ENCODE measurements around the gene IFNK.

Gene IFNK

DNA sequence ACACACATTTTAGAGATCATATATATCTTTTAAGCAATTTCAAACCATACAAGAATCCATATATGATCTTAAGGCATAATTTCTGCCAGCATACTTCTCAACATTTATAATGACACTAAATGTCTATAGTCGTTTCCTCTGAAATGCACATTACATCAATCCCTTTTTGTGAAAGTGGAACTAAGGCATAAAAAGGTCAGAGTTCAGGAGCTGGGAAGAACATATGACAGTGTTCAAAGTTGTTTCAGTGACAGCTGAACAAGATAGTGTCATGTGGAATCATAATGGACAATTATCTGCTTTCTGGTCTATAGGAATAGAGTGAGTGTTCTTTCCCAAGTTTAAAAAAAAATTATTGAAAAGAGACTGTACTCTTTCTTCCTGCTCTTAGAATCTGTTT lies 8.0 kb downstream of the IFNK start:
- H3K4me3 ChIP-seq (ENCODE audit: low read depth, low read length) = no peak overlapping the region
- TF ChIP-seq, protein P1, sequence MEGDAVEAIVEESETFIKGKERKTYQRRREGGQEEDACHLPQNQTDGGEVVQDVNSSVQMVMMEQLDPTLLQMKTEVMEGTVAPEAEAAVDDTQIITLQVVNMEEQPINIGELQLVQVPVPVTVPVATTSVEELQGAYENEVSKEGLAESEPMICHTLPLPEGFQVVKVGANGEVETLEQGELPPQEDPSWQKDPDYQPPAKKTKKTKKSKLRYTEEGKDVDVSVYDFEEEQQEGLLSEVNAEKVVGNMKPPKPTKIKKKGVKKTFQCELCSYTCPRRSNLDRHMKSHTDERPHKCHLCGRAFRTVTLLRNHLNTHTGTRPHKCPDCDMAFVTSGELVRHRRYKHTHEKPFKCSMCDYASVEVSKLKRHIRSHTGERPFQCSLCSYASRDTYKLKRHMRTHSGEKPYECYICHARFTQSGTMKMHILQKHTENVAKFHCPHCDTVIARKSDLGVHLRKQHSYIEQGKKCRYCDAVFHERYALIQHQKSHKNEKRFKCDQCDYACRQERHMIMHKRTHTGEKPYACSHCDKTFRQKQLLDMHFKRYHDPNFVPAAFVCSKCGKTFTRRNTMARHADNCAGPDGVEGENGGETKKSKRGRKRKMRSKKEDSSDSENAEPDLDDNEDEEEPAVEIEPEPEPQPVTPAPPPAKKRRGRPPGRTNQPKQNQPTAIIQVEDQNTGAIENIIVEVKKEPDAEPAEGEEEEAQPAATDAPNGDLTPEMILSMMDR (IDR thresholded peaks at IDR 0.05; ENCODE audit: low read depth, low read length) = no peak

DNA sequence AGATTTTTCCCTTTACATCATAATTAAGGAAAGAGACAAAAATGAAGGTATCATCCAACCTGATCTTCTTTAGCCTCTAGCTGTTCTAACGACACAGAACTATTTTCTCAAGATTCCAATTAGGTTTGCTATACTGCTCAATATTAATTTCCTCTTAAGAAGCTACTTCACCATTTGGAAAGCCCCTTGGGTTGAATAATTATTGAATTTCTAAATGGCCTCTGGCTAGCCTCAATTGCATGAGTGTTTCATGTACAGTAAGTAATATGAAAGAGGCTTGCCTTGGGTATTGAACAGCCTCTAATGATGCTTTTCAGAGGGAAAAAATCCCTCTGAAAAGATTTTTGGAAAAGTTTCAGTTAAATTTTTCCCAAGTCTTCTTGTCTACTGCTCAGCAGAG lies 9.2 kb downstream of the IFNK start:
- no peak overlapping the region for H3K4me3 ChIP-seq (ENCODE audit: low read depth, low read length)
- TF ChIP-seq, protein P1 (IDR thresholded peaks at IDR 0.05; ENCODE audit: low read depth, low read length) = no peak

DNA sequence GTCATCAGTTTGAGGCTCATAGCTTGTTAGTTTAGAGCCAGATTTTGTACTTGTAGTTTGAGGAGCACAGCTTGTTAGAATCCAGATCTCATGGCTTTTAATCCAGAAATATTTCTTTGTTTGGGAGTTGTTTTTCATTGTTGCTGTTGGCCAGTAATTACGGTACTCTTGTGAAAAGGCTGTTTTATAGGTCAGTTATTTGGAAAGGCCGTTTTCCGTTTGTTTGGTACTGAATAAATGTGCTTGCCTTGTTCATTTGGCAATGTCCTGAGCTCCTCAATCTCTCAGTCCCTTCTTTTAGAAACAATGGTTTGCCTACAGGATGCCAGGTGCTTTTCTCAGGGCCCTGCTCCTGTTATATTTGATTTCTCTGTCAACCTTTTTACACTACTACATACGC lies 10.0 kb downstream of the IFNK start:
- no peak overlapping the region for H3K4me3 ChIP-seq (ENCODE audit: low read depth, low read length)
- TF ChIP-seq, protein P1 (IDR thresholded peaks at IDR 0.05; ENCODE audit: low read depth, low read length) = no peak

DNA sequence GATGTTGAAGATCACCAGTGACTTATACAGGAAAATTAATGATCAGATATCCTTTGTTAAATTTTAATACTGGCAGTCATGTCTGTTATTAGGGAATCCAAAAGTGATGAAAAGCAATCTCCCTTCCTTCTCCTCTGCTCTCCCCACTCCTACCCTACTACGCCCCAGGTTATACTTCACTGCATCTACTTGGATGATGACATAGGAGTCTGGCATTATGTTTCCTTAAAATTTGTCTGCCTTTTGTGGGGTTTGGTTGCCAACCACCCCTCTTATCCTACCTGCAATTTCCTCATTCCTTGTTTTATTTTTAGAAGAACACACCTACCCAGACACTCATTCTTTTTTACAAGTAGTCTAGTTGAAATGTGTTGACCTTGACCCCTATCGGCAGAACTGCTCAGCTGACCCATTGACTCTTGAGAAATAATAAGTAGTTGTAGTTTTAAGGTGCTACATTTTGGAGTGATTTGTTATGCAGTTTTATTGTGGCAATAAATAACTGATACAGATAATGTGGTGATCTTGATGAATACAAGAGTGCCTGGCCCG lies 10.6 kb downstream of the IFNK start:
- H3K4me3 ChIP-seq (ENCODE audit: low read depth, low read length) = no peak overlapping the region
- TF ChIP-seq, protein P1 (IDR thresholded peaks at IDR 0.05; ENCODE audit: low read depth, low read length) = no peak

DNA sequence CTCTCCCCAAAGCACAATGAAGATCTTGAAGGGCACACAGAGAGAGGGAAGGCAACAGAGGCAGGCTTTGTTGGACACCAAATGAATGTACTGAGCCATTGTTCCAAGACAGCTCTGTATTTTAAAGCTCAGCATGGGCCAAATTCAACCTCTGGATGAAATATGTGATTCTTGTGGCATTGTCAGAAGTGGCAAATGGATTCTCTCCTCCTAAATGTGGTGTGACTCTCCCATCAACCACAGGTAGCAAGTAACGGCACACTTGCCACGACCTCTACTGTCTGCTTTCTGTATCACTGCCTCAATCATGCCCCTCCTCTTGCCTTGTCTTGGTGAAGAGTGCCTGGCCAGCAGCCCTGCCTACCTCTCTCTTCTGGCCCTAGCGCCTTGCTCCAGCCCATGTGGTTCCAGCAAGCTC lies 11.6 kb downstream of the IFNK start:
- TF ChIP-seq, protein P1 (IDR thresholded peaks at IDR 0.05; ENCODE audit: low read depth, low read length) = no peak
- H3K4me3 ChIP-seq (ENCODE audit: low read depth, low read length) = no peak overlapping the region

DNA sequence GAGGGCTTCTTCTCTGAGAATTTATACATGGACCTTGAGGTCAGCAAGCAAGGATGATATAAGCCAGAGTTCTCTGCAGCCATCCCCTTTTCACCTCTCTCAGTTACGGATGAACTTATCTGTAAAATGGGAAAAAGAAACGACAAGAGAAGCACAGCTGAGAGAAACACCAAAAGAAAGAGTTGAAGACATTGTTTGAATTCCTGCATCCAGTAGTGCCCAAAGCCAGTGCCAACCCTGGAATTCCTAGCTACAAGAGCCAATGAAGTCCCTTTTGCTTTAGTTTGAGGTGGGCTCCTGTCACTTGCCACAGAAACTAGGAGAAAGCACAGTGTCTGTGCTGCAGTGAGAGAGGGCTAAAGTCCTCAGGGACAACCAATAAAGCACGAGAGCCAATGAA lies 12.1 kb downstream of the IFNK start:
- TF ChIP-seq, protein P1 (IDR thresholded peaks at IDR 0.05; ENCODE audit: low read depth, low read length) = no peak

DNA sequence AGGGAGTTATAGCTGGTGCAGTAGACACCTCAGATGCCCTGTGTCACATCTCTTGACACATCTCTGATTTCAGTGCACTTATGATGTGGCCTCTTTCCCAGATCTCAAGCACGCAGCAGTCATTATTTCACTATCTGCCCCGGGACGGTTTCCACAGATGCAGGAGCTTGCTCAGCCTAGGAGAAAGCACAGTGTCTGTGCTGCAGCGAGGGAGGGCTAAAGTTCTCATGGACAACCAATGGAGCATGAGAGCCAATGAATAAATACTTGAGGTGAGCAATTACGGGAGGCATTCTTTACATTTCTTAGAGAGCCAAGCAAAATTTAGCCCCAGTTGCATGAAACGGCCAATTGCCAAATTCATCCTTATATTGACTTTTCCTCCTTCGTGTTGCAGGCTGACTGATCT lies 12.9 kb downstream of the IFNK start:
- TF ChIP-seq, protein P1 (IDR thresholded peaks at IDR 0.05; ENCODE audit: low read depth, low read length) = no peak
- no peak overlapping the region for H3K4me3 ChIP-seq (ENCODE audit: low read depth, low read length)

More for the DNA sequence above, 12.1 kb downstream of the IFNK start:
- no peak overlapping the region for H3K4me3 ChIP-seq (ENCODE audit: low read depth, low read length)
